Measurements from ENCODE around the gene OSM.

OSM gene

GRCh38 chr22:30284666-30285065 is 18.0 kb upstream of the OSM start:
- no peak overlapping the region for H3K4me3 ChIP-seq (ENCODE audit: low read depth, low read length)
- no peak for TF ChIP-seq CTCF (IDR thresholded peaks at IDR 0.05; ENCODE audit: insufficient read depth, low read length, missing control alignments)
- ChIA-PET CTCF (interaction anchor here (0.8 to 7.9 kb wide), 5 partner anchors 16 to 176 kb away, joined by 3 to 235 read pairs (median 5); partner anchors contain the start of genes RNF215 and SEC14L2), POLR2A (no interaction called here)
- no peak for DNase-seq (ENCODE audit: low read depth, low spot score)

GRCh38 chr22:30284172-30284571 is 17.5 kb upstream of the OSM start:
- no peak for DNase-seq (ENCODE audit: low read depth, low spot score)
- POLR2A ChIA-PET = no interaction called here
- CTCF ChIA-PET = interaction anchor here (0.6 to 7.9 kb wide), 4 partner anchors 29 to 246 kb away, joined by 3 to 235 read pairs (median 4); partner anchors contain the start of genes RNF215 and SEC14L2

GRCh38 chr22:30283342-30283741 is 16.7 kb upstream of the OSM start:
- CTCF ChIA-PET = interaction anchor here (1.0 to 1.7 kb wide), 5 partner anchors 20 to 175 kb away, joined by 3 to 11 read pairs (median 4); no protein-coding TSS in a partner anchor
- no peak for TF ChIP-seq CTCF (IDR thresholded peaks at IDR 0.05; ENCODE audit: insufficient read depth, low read length, missing control alignments)
- DNase-seq (ENCODE audit: low read depth, low spot score) = no peak
- POLR2A ChIA-PET = no interaction called here
- no peak overlapping the region for H3K4me3 ChIP-seq (ENCODE audit: low read depth, low read length)

More at GRCh38 chr22:30284172-30284571, 17.5 kb upstream of the OSM start:
- no peak for TF ChIP-seq CTCF (IDR thresholded peaks at IDR 0.05; ENCODE audit: insufficient read depth, low read length, missing control alignments)
- no peak overlapping the region for H3K4me3 ChIP-seq (ENCODE audit: low read depth, low read length)

GRCh38 chr22:30282616-30283046 is 16.0 kb upstream of the OSM start:
- H3K4me3 ChIP-seq (ENCODE audit: low read depth, low read length) = no peak overlapping the region
- POLR2A ChIA-PET = no interaction called here
- DNase-seq (ENCODE audit: low read depth, low spot score) = no peak
- CTCF ChIA-PET = interaction anchor here (1.3 to 1.7 kb wide), 4 partner anchors 19 to 175 kb away, joined by 4 to 11 read pairs (median 8); no protein-coding TSS in a partner anchor
- no peak for TF ChIP-seq CTCF (IDR thresholded peaks at IDR 0.05; ENCODE audit: insufficient read depth, low read length, missing control alignments)

- CTCF ChIA-PET = interaction anchor here (1.0 to 7.5 kb wide), 9 partner anchors 7 to 204 kb away, joined by 3 to 77 read pairs (median 6); partner anchors contain the start of gene CASTOR1
- TF ChIP-seq CTCF (IDR thresholded peaks at IDR 0.05; ENCODE audit: insufficient read depth, low read length, missing control alignments) = no peak
- POLR2A ChIA-PET = interaction anchor here (1.0 kb wide), 1 partner anchor 46 kb away, joined by 3 read pairs; the partner anchor contains the start of gene TBC1D10A
- DNase-seq (ENCODE audit: low read depth, low spot score) = no peak
- H3K4me3 ChIP-seq (ENCODE audit: low read depth, low read length) = no peak overlapping the region
These were observed 13.9 kb upstream of the OSM start for GRCh38 chr22:30280505-30280904.

- no peak for TF ChIP-seq CTCF (IDR thresholded peaks at IDR 0.05; ENCODE audit: insufficient read depth, low read length, missing control alignments)
- POLR2A ChIA-PET = interaction anchor here (0.6 kb wide), 2 partner anchors 49 to 66 kb away, joined by 3 read pairs; no protein-coding TSS in a partner anchor
- H3K4me3 ChIP-seq (ENCODE audit: low read depth, low read length) = no peak overlapping the region
- no peak for DNase-seq (ENCODE audit: low read depth, low spot score)
- CTCF ChIA-PET = interaction anchor here (1.0 to 7.5 kb wide), 8 partner anchors 8 to 205 kb away, joined by 4 to 77 read pairs (median 8); partner anchors contain the start of gene CASTOR1
These were observed 13.3 kb upstream of the OSM start for GRCh38 chr22:30279932-30280331.
